KMS-11 (cell line): ENCODE measurements around the gene GLI2.

Experiments
- H2AFZ ChIP-seq: fragments of 200-600 bp; sonication (generic); 2 replicates; pipeline ENCODE4 v1.6.1; 2016; ENCODE audit warnings: antibody characterized with exemption, mixed run types, low read depth
- H3K27ac ChIP-seq: fragments of 200-600 bp; sonication (generic); 2 replicates; pipeline ENCODE4 v1.6.1; 2016; ENCODE audit warnings: mild to moderate bottlenecking, mixed run types
- H3K27me3 ChIP-seq: fragments of 200-600 bp; sonication (generic); 2 replicates; pipeline ENCODE4 v1.6.1; 2017; ENCODE audit warnings: mild to moderate bottlenecking, low read depth, mixed run types, moderate library complexity; ENCODE audit not compliant: insufficient read depth
- H3K36me3 ChIP-seq: fragments of 200-600 bp; sonication (generic); 2 replicates; pipeline ENCODE4 v1.6.1; 2017; ENCODE audit warnings: mild to moderate bottlenecking, mixed run types; ENCODE audit not compliant: insufficient read depth
- H3K4me1 ChIP-seq: fragments of 200-600 bp; sonication (generic); 2 replicates; pipeline ENCODE4 v1.6.1; 2016; ENCODE audit warnings: mild to moderate bottlenecking, low read depth, mixed run types; ENCODE audit not compliant: poor library complexity, severe bottlenecking
- H3K4me2 ChIP-seq: fragments of 200-600 bp; sonication (generic); 2 replicates; pipeline ENCODE4 v1.7.0; 2016; ENCODE audit warnings: mild to moderate bottlenecking, mixed run types
- H3K4me3 ChIP-seq: fragments of 200-600 bp; sonication (generic); IDR thresholded peaks from 2 replicates; pipeline ENCODE4 v1.6.1; 2017; ENCODE audit warnings: low read depth, low read length, mixed read lengths; ENCODE audit not compliant: insufficient read depth
- H3K79me2 ChIP-seq: fragments of 200-600 bp; sonication (generic); 2 replicates; pipeline ENCODE4 v1.6.1; 2016; ENCODE audit warnings: low read depth, mixed run types; ENCODE audit not compliant: insufficient read depth
- H3K9ac ChIP-seq: fragments of 200-600 bp; sonication (generic); 2 replicates; pipeline ENCODE4 v1.6.1; 2016; ENCODE audit warnings: mild to moderate bottlenecking, mixed run types
- H4K20me1 ChIP-seq: fragments of 200-600 bp; sonication (generic); 2 replicates; pipeline ENCODE4 v1.6.1; 2016; ENCODE audit warnings: mild to moderate bottlenecking, mixed run types; ENCODE audit not compliant: insufficient read depth
- TF ChIP-seq, protein P1 (sequence below): fragments of 200-600 bp; sonication (generic); conservative IDR thresholded peaks from 2 replicates; pipeline ENCODE4 v1.6.1; 2017; ENCODE audit warnings: low read depth, mild to moderate bottlenecking, antibody characterized with exemption, low read length, moderate library complexity, mixed read lengths

Gene GLI2

DNA sequence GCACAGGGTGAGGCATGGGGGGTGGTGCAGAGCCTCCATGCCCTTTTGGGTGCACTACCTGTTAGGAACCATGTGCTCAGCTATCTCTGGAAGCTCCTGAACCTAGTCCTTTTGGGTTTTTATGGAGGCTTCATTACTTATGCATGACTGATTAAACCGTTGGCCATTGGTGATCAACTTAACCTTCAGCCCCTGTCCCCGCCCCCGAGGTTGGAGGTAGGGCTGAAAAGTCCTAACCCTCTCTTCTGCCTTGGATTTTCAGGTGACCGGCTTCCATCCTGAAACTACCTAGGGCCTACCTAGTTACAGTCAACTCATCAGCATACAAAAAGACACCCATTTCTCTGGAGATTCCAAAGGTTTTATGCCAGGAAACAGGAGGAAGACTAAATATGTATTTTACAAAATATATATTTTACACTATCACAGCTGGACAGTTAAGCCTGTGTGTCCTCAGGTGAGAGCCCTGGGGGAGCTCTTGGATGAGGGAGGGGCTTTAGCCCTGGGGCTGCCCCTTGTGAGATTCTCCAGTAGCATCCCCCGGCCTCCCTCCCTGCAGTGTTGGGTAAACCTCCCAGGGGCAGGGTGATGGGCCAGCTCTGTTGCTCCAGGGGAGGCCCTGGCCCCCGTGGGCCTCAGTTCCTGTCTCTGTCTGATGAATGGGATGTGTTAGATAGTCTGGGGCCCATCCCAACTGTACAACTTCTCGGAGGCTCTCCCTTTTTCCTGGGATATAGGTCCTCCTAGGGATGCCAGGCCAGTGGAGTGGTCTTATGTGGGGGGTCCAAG lies 24.1 kb downstream of the GLI2 start:
- Histone ChIP-seq H2AFZ (no peak overlapping the region), H3K4me1 (no peaks in the 10 kb centered on the region), H4K20me1 (no peaks in the 10 kb centered on the region), H3K27me3 (no peaks in the 10 kb centered on the region), H3K4me3 (no peak overlapping the region), H3K79me2 (no peaks in the 10 kb centered on the region), H3K9ac (no peak overlapping the region), H3K36me3 (no peaks in the 10 kb centered on the region), H3K4me2 (no peak overlapping the region), H3K27ac (no peak overlapping the region)
- TF ChIP-seq, protein P1, sequence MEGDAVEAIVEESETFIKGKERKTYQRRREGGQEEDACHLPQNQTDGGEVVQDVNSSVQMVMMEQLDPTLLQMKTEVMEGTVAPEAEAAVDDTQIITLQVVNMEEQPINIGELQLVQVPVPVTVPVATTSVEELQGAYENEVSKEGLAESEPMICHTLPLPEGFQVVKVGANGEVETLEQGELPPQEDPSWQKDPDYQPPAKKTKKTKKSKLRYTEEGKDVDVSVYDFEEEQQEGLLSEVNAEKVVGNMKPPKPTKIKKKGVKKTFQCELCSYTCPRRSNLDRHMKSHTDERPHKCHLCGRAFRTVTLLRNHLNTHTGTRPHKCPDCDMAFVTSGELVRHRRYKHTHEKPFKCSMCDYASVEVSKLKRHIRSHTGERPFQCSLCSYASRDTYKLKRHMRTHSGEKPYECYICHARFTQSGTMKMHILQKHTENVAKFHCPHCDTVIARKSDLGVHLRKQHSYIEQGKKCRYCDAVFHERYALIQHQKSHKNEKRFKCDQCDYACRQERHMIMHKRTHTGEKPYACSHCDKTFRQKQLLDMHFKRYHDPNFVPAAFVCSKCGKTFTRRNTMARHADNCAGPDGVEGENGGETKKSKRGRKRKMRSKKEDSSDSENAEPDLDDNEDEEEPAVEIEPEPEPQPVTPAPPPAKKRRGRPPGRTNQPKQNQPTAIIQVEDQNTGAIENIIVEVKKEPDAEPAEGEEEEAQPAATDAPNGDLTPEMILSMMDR, result no peak

- no peaks in the 10 kb centered on the region for H3K27me3 ChIP-seq
- no peak overlapping the region for H3K4me3 ChIP-seq
- no peaks in the 10 kb centered on the region for H3K36me3 ChIP-seq
- no peaks in the 10 kb centered on the region for H4K20me1 ChIP-seq
- no peak overlapping the region for H2AFZ ChIP-seq
- no peak overlapping the region for H3K9ac ChIP-seq
- no peaks in the 10 kb centered on the region for H3K79me2 ChIP-seq
- H3K4me1 ChIP-seq, result no peaks in the 10 kb centered on the region
- no peak overlapping the region for H3K27ac ChIP-seq
- H3K4me2 ChIP-seq, result no peak overlapping the region
- TF ChIP-seq, protein P1, result no peak
Observed at GRCh38 chr2:120760446-120761135, 24.9 kb downstream of the GLI2 start.

DNA sequence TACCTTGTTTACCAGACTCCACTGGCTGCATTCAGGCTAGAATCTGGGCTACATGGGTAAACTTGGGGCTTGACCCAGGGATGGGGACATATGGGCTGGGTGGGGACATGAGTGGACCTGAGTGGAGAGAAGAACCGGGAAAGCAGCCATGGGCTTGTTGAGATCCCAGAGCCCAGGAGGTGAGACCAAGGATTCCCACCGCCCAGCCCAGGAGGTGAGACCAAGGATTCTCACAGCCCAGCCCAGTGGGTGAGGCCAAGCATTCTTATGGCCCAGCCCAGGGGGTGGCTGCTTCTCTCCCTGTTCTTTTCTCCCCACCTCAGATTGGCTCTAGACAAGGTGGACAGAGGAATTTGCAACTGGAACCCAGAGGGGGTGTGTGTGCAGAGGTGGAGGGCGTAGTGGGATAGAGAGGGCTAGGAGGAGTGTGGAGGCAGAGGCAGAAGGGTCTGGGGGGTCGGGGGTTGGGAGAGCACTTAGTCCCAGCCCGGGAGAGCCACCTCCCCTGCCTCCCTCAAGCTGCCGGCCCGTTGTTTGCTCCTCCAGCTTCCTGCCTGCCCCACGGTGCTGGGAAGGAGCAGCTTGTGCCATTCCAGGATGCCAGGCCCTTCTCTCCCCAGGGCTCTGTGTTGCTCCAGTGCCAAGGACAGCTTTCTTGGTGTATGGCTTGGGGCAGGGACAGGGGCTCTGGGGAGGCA lies 25.6 kb downstream of the GLI2 start:
- Histone ChIP-seq H3K4me1 (no peaks in the 10 kb centered on the region), H3K4me2 (no peak overlapping the region), H3K27me3 (no peaks in the 10 kb centered on the region), H3K79me2 (no peaks in the 10 kb centered on the region), H3K27ac (no peak overlapping the region), H4K20me1 (no peaks in the 10 kb centered on the region), H3K9ac (no peak overlapping the region), H2AFZ (no peak overlapping the region), H3K36me3 (no peaks in the 10 kb centered on the region), H3K4me3 (no peak overlapping the region)
- TF ChIP-seq, protein P1, result no peak

DNA sequence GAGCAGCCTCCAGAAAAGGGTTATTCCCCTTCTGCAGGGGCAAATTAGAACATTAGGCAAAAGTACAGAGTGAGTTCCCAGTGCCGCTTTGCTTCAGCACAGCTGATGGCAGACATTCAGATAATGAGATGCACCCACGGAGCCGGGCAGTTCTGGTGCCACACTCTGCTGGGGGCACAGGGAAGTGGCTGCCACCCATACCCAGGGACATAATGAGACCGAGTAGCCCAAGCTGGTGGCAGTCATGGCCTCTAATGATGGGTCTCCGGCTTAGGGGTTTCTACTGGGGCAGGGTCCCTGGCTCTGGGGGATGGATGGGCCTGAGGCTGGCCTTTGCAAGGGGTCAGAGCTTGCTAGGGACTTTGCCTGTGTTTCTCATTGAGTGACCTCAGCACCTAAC lies 26.2 kb downstream of the GLI2 start:
- no peaks in the 10 kb centered on the region for H3K36me3 ChIP-seq
- H3K9ac ChIP-seq, result no peak overlapping the region
- H3K4me2 ChIP-seq, result no peak overlapping the region
- H4K20me1 ChIP-seq, result no peaks in the 10 kb centered on the region
- H3K27ac ChIP-seq, result no peak overlapping the region
- TF ChIP-seq, protein P1, result no peak
- no peak overlapping the region for H3K4me3 ChIP-seq
- no peaks in the 10 kb centered on the region for H3K79me2 ChIP-seq
- H3K4me1 ChIP-seq, result no peaks in the 10 kb centered on the region
- H3K27me3 ChIP-seq, result no peaks in the 10 kb centered on the region
- H2AFZ ChIP-seq, result no peak overlapping the region
